HG03066 (cell line): ENCODE data around the gene MAPK13.
"Not testable (repeated sequence)": the region's sequence is repeated elsewhere in the genome, so short reads cannot be mapped to it uniquely, and the experiment has no call there.

Source experiments
- ATAC-seq: cut with Tn5 transposase; IDR thresholded peaks from one replicate; pipeline ENCODE4 v1.9.1; 2021; ENCODE audit warnings: low read depth; ENCODE audit not compliant: unreplicated experiment

MAPK13 gene

GRCh38 chr6:36126553-36127458 is 3.5 kb upstream of the MAPK13 start:
- no peak for ATAC-seq

GRCh38 chr6:36127462-36128016 is 2.8 kb upstream of the MAPK13 start:
- no peak for ATAC-seq

- no peak for ATAC-seq
These were observed 2.2 kb upstream of the MAPK13 start for GRCh38 chr6:36128073-36128472.

- ATAC-seq: no peak
These were observed 1.5 kb upstream of the MAPK13 start for GRCh38 chr6:36128793-36129192.

GRCh38 chr6:36129334-36129733 is 979 bp upstream of the MAPK13 start:
- ATAC-seq: not testable (repeated sequence)

GRCh38 chr6:36130667-36131510 is 576 bp downstream of the MAPK13 start:
- ATAC-seq: no peak

- peak; percentile 89 for ATAC-seq
These were observed 1.4 kb downstream of the MAPK13 start for GRCh38 chr6:36131511-36132245.

- no peak for ATAC-seq
These were observed 2.1 kb downstream of the MAPK13 start for GRCh38 chr6:36132246-36132895.

GRCh38 chr6:36133148-36133547 is 2.8 kb downstream of the MAPK13 start:
- no peak for ATAC-seq

- ATAC-seq: no peak
These were observed 3.6 kb downstream of the MAPK13 start for GRCh38 chr6:36133912-36134311.

- ATAC-seq: no peak
These were observed 4.9 kb downstream of the MAPK13 start for GRCh38 chr6:36135053-36135731.

GRCh38 chr6:36136034-36136433 is 5.7 kb downstream of the MAPK13 start:
- no peak for ATAC-seq

GRCh38 chr6:36136551-36136950 is 6.2 kb downstream of the MAPK13 start:
- ATAC-seq: no peak

- ATAC-seq: no peak
These were observed 8.4 kb downstream of the MAPK13 start for GRCh38 chr6:36138667-36139066.

- no peak for ATAC-seq
These were observed 9.1 kb downstream of the MAPK13 start for GRCh38 chr6:36139431-36139830.

GRCh38 chr6:36139991-36140710 is 9.8 kb downstream of the MAPK13 start:
- no peak for ATAC-seq

GRCh38 chr6:36141091-36141490 is 10.8 kb downstream of the MAPK13 start:
- ATAC-seq: no peak

GRCh38 chr6:36141961-36142360 is 11.6 kb downstream of the MAPK13 start:
- ATAC-seq: no peak
